GM19467 (cell line): ENCODE results near the gene ATPAF1.
"Not testable (repeated sequence)": the region's sequence is repeated elsewhere in the genome, so short reads cannot be mapped to it uniquely, and the experiment has no call there.

ENCODE experiments used
- ATAC-seq: cut with Tn5 transposase; IDR thresholded peaks from one replicate; pipeline ENCODE4 v1.9.1; 2021; ENCODE audit warnings: mild to moderate bottlenecking, moderate library complexity; ENCODE audit not compliant: unreplicated experiment

The ATPAF1 gene

GRCh38 chr1:46651152-46651551 is 17.0 kb downstream of the ATPAF1 start:
- not testable (repeated sequence) for ATAC-seq

- no peak for ATAC-seq
Observed at GRCh38 chr1:46650491-46650890, 17.7 kb downstream of the ATPAF1 start.

DNA sequence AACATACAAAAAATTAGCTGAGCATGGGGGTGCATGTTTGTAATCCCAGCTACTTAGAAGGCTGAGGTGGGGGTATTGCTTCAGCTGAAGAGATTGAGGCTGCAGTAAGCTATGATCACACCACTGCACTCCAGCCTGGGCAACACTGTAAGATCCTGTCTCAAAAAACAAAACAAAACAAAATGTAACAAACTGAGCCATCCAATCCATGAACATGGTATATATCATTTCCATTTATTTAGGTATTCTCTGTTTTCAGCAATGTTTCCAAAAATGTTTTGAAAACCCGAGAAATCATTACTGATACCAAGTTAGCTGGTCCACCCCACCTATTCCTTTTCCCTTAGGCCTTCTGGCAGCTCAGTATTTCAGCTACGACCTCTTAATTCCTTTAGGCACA is 18.4 kb downstream of the ATPAF1 start:
- no peak for ATAC-seq

DNA sequence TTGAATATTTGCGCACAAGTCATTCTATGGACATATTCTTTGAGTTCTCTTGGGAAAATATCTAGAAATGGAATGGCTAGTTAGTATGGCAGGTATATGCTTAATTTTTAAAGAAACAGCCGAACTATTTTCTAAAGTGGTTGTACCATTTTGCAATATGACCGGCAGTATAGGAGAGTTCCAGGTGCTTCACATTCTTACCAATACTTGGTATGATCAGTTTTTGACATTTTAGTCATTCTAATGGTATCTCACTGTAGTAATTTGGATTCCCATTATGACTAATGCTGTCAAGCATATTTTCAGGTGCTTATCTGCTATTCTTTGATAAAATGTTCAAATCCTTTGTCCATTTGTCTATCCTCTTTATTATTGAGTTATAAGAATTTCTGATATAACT is 20.6 kb downstream of the ATPAF1 start:
- no peak for ATAC-seq

DNA sequence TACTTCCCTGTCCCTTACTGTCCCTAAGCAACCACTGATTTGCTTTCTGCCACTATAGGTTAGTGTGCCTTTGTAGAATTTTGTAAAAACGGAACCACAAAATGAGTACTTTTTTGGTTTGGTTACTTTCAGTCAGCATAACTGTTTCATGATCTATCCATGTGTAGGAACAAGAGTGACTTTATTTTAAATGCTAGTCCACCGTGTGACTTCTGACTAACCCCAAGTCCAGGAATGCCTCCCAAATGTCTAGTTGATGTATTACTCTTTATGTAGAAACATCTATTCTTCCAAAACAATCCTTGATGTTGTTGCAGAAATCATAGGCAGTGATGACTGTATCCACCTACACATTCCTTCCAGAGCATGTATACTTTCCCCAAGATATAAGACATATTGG is 21.3 kb downstream of the ATPAF1 start:
- no peak for ATAC-seq

- no peak for ATAC-seq
Observed at GRCh38 chr1:46646331-46646730, 21.8 kb downstream of the ATPAF1 start.

DNA sequence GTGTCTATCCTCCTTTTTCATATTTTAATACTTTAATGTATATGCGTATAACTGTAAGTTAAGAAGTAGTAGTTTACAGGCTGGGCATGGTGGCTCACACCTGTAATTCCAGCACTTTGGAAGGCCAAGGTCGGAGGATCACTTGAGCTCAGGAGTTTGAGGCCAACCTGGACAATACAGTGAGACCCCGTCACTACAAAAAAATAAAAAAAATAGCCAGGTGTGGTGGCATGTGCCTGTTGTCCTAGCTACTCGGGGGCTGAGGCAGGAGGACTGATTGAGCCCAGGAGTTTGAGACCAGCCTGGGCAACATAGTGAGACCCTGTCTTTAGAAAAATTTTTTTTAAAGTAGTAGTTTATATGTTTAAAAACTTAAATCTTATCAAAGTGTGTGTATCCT is 22.3 kb downstream of the ATPAF1 start:
- no peak for ATAC-seq

GRCh38 chr1:46643368-46643775 is 24.8 kb downstream of the ATPAF1 start:
- ATAC-seq: no peak

DNA sequence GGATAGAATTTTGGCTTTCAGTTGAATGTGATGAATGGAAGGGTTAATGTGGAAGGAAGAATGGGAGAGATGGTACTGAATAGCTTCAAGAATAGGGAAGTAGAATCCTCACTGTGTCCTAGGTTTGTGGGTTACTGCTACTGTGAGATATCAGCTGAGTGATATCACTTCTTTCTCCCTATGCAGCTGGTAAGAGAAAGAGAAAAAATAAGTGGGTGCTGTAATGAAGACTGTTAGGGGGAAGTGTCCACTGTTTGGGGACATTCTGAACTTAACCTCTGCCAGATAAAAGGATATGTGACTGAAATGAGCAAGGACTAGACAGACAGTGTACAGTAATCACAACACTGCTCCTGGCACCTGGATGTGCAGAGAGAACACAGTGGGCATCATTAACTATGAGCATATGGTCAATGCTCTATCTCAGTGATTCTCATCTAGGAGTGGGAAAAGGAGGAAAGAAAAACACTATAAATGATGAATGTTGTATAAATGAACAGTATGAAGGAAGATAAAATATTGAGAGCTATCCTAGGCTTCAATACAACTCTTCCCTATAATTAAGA is 26.0 kb downstream of the ATPAF1 start:
- ATAC-seq: no peak

DNA sequence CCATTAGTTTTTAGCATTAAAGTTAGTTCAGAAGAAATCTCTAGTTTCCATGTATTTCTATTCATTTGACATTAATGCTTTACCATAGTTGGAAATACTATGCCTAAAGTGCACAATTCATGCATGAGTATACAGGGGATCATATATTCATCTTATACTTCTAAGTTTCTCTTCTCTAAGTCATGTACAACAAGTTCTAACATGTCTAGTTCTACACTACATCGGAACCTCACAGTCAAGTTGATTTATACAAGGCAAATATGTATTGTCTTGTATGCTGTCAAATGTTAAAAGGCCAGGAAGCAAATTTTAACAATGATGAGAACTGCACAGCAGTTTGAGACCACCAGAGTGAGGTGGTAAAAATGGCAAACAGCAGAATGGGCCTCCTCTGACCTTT is 28.6 kb downstream of the ATPAF1 start:
- ATAC-seq: no peak

GRCh38 chr1:46638921-46639320 is 29.2 kb downstream of the ATPAF1 start:
- no peak for ATAC-seq

DNA sequence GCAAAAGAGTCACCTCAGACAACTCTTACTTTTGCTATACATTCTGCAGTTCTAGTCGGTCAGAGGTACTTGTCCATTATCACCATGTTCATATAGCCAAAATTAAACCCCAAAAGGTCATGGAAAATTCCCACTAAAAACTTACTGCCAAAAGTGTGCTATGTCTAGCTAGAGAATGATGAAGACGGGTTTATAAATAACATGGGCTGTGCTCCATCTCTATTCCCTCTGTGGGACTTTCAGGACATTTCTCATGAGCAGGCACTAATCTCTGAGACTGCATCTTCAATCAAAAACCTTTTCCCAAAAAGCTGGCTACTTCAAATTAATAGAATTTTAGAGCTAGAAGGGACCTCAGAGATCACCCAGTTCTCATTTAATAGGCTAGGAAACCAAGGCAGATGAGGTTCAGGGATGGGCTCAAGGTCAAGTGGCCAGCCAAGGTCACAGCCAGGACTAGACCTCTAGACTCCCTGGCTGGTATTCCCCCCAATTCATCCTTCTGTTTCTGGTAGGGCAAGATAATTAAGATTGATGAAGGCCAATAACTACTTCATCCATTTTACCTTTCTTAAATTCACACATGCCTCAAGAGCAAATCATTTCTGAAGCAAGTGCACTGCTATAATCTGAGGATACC is 30.6 kb downstream of the ATPAF1 start:
- ATAC-seq: no peak

DNA sequence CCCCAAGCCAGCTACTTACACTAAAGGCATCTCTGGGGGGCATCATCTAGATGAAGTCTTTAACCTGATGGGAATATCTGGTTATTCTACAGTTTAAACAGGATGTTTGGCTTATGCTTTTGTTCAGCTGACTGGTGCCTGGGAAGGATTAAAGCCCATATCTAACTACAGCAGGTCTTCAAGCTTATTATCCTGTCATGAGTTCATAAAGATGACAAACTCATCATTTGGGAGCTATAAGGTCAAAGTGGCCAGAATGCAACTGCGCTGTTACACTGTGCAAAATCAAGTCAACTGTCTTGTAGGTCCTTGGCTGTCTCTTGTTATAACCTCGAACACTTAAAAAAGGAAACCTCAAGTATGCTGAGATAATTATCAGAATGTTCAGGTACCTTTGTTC is 33.0 kb downstream of the ATPAF1 start:
- no peak for ATAC-seq

- no peak for ATAC-seq
Observed at GRCh38 chr1:46630719-46631118, 37.4 kb downstream of the ATPAF1 start.

GRCh38 chr1:46623743-46624644 is 44.2 kb downstream of the ATPAF1 start:
- ATAC-seq: no peak

GRCh38 chr1:46622344-46622743 is 45.8 kb downstream of the ATPAF1 start:
- ATAC-seq: no peak

DNA sequence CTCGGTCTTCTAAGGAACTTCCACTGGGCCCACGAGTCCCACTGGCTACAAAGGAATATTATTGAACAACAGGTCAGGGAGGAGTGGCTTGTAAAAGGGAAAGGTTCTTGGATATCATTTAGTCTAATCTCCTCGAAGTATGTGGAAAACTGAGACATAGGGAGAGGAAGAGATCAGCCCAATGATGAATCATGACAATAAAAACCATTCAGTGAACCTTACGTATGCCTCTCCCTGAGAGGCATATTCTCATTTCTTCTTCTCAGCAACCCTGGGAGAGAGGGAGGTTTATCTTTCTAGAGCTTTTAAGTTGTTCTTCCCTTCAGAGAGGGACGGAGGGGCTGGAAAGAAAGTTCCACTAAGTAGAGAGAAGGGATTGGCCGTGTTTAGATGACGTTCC is 46.2 kb downstream of the ATPAF1 start:
- ATAC-seq: no peak

- ATAC-seq: no peak
Observed at GRCh38 chr1:46619656-46620258, 48.4 kb downstream of the ATPAF1 start.

DNA sequence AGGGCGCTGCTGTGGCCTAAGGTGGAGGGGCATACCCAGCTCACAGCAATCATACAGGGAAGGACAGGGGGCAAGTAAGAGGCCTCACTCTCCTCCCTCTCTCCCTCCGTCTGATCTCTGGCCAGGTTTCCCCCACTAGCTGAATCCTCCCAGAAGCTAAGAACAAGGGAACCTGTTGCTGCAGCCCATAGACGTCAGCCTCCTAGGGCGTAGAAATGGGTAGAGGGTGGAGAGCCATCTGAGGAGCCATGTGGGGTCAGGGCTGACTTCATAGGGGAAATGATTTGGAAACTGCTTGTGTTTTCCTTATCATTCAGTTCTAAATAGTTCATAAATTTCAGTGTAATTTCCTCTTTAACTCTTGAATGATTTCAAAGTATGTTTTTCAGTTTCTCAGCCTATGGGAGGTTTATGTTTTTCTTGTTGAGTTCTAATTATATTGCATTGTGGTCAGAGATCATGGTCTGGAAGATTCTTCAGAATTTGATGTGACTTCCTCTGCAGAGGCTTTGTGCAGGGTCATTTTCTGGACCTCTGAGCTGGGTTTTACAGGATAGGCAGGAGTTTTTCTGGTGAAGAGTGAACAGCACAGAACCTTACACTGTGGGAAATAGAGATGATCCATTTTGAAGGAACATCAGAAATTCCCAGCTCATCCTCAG is 49.3 kb downstream of the ATPAF1 start:
- ATAC-seq: no peak

DNA sequence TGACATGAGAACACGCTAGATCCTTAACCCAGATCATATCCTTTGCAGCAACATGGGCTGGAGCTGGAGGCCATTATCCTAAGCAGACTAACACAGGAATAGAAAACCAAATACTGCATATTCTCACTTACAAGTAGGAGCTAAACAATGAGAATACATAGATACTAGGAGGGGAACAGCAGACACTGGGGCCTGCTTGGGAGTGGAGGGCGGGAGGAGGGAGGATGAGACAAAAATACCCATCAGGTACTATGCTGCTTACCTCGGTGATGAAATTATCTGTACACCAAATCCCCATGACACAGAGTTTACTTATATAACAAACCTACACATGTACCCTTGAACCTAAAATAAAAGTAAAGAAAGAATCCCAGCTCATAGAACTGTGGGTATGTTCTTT is 50.3 kb downstream of the ATPAF1 start:
- no peak for ATAC-seq
